Activated CD8-positive, alpha-beta memory T cell treated with anti-CD3 and anti-CD28 coated beads, Interleukin-2, amount 50 U/mL, for 4 hours (primary cell): ENCODE measurements around the gene COPS9.
A peak's percentile ranks its signal among the peaks of the same experiment; 100 is the strongest.

Experiments used
- DNase-seq: peaks from one replicate; pipeline ENCODE4 v3.0.0-alpha.2; 2020

COPS9 gene

DNA sequence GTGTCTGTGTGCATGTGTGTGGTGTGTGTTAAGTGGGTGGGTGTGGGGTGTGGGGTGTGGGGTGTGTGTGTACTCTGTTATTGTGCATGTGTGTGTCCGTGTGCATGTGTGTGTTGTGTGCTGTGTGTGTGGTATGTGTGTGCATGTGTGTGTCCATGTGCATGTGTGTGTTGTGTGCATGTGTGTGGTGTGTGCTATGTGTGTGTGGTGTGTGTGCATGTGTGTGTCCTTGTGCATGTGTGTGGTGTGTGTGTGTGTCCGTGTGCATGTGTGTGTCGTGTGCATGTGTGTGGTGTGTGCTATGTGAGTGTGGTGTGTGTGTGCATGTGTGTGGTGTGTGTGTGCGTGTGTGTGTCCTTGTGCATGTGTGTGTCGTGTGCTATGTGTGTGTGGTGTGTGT, 11.3 kb upstream of the COPS9 start:
- DNase-seq, result no peak

DNA sequence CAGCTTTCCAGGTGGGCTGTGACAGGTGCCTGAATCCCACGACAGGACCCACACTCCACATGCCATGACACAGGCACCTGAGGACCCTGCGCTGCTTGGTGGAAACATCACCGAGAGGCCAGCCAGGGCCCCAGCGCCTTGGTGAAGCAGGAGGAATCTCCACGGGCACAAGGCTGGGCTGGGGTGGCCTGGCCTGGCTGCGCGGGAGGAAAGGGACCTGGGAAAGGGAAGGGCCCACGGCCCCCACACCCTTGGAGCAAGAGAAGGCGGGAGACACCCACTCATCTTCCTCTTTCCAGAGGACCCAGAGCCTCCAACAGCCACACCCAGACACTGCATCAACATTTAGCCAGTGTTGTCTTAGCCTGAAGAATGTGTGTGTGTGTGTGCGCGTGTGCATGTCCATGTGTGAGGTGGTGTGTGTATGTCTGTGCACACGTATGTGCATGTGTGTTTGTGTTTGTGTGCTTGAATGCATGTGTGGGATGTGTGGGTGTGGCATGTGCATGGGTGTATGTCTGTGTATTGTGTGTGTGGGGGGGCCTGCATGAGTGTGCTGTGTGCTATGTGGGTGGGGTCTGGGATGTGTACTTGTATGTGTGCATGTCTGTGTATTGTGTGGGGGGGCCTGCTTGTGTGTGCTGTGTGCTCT, 10.6 kb upstream of the COPS9 start:
- no peak for DNase-seq

DNA sequence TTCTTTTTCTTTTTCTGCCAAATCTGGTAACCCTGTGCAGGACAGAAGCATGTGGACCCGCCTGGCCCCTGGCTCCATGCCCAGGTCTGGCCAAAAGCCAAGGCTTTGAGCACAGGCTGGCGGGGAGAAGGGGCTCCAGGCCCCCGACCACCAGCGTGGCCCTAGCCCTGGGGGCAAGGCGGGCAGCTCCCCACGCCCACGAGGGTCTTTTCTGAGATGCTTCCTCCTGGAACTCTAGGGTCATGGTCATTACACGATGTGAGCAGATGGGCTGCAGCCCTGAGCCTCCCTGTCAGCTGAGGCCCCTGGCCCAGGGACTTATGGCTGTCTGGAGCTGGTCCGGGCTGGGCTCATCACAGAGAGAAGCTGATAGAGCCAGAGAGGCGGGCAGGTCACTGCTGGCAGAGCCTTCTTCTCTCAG, 10.0 kb upstream of the COPS9 start:
- no peak for DNase-seq

DNA sequence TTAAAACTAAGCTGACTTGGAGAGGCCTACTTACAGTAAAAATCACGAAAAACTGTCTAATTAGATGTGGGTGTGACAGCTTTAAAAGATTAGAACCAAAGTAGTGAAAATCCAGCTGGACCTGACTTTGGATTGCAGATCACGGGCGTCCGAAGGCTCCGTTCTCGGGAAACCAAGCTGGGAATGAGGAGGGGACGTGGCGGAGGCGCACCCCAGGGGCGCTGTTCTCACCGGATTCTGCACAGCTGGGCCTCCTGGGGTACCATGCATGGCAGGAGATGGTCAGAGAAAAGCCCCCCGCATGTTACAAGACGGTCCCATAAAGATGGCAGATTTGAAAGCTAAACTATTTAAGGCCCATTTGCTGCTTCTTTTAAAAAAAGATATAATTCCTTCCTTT, 9.4 kb upstream of the COPS9 start:
- DNase-seq, result no peak

DNA sequence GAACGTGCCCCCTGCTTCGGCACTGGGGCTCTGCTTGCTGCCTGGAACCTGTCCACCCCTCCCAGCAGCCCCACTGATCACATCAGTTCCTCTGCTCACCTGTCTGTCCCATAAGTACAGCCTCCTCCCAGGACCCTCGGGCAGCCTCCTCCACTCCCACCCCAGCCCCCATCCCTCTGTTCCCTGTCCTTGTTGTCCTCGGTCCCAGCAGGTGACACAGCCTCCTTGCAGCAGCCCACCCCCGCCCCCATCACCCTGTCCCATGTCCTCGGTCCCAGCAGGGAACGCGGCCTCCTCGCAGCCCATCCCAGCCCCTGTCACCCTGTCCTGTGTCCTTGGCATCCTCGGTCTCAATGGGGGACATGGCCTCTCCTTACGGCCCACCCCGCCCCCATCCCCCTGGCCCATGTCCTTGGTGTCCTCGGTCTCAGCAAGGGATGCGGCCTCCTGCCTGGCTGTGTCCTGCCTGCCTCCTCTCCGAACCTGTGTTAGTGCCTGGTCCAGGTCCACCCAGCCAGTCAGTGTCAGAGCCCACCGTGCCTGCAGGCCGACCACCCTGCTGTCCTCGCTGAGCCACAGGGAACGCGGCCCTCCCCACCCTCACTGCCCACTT, 8.7 kb upstream of the COPS9 start:
- no peak for DNase-seq

DNA sequence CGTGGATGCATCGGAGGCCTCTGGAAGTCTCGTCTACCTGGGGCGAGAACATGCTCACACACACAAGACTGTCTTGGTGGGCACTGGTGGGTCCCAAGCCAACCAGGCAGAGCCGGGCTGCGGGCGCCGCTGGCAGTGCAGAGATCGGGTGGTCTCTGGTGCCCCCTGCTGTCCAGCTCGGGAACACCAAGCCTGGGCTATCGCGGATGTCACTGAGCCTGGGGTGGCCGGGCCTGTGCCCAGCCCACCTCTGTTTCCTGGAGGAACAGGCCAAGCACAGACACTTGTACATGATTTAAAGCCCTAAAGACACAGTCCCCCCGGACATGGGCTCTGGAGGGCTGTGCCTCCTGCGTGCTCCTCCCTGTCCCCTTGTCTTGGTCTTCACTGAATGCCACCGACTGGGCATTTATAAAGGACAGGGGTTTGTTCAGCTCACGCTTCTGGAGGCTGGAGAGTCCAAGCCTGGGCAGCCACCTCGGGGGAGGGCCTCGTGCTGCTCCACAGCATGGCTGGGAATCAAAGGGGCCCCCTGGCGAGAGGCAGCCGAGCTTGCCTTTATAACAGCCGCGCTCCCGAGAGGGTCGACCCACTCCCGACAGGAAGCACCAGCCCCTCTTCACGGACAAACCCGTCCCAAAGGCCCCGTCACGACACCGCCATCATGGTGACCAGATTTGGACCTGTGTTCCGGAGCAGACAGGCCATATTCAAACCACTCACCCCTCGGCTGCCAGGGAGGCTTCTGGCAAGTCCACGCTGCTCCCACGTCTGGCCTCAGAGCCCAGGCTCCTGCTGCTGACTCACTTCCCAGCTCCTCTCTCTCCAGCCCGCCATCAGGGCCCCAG, 7.9 kb upstream of the COPS9 start:
- peak; percentile 85 for DNase-seq

DNA sequence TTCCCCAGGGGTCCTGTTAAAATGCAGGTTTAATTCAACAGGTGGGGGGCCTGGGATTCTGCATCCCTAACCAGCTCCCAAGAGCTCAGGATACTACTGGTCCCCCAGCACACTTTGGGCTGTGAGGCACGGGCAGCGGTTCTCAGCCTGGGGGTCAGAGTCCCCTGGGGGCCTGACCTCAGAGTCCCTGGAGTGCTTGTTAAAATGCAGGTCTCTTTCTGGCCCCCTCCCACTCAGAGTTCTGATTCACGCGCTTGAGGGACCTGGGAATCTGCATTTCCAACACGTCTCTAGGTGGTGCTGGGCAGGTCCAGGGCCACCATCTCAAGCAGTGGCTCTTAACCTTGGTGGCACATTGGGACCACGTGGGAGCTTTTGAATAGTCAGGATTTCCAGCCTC, 7.2 kb upstream of the COPS9 start:
- no peak for DNase-seq

DNA sequence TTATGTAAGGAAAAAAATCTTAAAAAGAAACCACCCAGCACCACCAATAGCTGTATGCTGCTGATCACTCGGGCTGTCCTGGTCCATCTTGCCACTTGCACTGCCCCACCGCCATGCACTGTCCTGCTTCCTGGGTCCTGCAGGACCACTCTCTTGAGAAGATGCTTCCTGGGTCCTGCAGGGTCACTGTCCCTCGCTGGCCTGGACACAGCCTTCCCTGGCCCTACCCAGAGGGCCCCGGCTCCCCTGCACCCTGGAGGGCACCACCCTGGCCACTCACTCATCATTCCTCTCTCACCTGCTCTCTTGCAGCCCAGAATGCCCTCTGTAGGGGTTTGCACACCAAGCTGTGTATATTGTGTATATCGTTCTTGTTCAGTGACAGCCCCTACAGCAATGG, 6.8 kb upstream of the COPS9 start:
- no peak for DNase-seq

DNA sequence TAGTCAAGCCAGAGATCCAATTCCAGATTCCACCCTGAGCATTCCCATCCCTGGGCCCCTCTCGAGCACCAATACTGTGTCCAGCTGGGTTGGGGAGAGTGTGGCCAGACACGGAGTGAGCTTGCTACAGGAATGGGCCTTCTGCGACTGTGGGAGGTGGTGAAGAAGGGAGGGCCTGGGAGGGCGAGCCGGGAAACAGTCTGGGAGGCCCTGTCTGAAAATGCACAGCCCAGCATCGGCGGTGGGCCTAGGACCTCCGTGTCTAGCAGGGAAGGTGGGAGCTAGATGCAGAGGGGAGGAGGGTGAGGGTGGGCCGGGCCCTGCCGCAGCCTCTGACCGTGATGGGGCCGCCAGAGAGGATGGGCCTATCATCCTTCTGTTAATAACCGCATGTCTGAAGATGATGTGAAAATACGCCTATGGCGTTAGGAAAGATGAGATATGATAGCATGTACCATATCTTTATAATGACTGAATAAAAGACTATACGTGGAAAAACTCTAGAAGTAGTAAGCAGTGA, 6.2 kb upstream of the COPS9 start:
- no peak for DNase-seq

DNA sequence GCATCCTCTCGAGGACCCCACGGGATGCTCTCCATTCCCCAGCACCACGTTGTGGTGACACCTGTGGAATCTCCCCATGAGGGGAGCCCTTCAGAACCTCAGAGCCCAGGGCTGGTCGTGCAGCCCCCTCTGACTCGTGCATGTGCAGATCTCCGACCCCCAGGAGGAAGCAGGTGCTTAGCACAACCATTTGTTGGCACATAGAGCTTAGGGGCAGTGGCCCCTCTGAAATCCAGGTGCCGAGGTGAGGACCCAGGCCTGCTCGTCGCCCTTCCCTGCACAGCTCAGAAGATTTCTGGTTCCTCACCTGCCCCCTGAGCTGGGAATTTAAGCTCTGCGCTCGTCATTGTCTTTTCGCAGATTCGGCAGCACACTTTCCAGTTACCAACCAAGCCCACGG, 5.6 kb upstream of the COPS9 start:
- DNase-seq, result no peak

DNA sequence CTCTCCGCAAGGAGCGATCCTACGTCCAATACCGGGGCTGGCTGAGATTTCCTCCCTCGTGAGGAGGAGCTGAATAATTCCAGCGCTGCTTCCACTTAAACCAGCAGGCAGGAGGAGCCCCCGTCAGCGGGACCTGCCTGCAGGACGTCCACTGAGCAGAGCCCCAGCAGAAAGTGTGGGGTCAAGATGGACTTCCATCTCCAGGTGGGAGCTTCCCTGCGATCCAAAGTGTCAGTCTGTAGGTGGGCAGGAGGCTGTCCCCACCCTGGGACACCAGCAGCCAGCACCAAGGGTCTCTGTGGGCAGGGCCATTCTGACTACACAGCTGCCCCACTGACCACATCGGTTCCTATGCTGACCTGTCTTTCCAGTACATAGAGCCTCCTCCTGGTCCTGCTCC, 4.8 kb upstream of the COPS9 start:
- no peak for DNase-seq

DNA sequence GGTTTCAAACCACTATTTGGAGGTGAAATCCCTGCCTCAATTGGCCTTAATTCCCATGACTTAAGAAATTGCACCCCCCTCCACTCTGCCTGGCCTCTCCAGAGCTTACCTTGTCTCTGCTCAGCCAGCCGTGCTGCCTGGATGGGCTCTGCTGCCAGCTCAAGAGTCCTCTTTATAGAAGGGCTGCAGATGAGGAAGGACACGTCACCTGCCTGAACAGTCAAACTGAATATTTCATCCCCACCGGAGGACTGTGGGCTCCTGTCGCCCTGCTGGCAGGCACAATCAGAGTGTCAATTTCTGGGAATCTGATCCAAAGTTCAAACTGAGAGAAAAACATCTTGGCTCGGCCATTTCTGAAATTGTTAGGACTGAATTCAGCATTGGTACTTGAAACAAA, 4.4 kb upstream of the COPS9 start, which contains the start of gene OTOS:
OTOS (minus strand) TSS at position 148 of the 400 bp plus-strand sequence. CDS start 332 bp downstream, outside the sequence.
- no peak for DNase-seq

DNA sequence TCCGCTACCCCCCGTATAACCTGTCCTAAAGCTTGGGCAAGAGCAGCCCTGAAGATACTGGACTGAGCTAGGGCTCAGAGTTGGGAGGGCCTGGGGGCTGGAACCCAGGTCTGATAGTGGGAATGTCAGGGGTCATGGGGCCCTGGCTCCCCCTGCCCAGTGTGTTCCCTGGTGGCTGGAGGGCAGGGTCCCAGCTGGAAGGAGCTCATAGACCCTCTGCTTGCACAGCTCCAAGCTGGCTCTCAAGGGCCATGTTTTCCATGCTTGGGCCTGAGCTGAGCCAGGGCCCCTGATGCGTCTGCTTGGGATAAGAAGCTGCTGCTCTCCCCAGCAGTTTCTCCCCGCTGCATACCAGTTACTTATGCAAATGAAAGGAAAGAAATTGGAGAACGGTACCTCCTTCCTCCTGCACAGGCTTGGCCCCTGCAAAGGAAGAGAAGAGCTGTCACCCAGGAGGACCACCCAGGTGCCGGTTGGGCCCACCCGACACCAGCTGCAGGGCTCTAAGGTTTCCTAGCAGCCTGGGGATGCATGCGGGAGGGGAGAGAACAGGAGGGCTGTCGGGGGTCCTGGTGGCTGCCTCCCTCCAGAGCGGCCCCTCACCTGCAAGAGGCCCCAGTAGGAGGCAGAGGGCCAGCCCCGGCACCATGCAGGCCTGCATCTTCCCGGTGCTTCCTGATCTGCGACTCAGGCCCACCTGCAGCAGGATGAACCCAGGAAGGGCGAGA, 3.7 kb upstream of the COPS9 start:
- DNase-seq, result no peak

DNA sequence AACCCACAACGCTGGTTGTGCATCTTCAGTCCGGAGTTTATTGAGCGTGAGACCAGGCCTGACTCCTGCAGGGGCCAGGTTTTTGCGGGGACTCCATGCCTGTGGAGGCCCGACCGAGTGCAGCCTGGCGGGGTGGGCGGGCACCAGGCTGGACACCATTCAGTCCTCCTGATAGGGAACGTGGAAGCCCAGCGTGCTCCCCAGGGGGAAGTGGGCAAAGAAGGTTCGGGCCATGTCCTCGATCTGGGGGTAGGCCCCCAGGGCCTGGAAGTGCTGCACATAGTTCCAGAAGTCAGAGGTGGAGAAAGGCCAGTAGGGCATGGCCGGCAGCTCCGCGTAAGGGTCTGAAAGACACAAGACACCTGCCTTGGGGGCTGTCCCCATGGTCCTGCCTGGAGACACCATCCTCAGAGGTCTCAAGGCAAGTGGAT, 2.9 kb upstream of the COPS9 start:
- no peak for DNase-seq

DNA sequence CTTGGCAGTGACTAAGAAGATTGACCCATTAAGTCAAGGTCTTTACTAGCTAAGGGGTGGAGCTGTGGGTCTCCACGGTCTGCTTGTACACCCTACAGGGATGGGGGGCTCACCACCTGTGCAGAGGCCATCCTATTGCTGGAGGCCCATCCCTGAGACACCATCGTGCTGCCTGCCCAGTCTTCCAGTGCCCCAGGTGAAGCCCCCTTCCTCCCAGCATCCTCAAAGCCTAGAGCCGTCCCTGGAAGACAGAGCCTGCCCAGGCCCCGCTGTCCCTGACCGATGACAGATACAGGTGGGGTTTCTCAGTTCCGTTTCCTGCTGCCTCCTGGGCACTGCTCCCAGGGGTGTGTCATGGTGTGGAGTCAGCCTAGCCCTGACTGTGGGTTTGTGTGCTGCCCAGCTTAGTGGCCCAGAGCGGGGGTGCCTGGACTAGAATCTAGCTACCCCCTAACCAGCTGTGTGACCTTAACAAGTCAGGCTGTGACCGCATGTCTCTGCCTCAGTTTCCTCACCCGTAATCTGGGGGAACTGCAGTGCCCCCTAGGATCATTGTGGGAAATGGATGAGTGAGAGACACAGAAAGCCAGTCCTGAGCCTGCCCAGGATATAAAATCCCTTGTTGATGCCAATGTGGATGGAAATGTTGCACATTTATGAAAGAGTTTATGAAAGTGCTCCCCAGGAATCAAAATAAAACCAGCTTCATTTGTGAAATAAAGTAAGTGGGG, 2.3 kb upstream of the COPS9 start:
- no peak for DNase-seq

DNA sequence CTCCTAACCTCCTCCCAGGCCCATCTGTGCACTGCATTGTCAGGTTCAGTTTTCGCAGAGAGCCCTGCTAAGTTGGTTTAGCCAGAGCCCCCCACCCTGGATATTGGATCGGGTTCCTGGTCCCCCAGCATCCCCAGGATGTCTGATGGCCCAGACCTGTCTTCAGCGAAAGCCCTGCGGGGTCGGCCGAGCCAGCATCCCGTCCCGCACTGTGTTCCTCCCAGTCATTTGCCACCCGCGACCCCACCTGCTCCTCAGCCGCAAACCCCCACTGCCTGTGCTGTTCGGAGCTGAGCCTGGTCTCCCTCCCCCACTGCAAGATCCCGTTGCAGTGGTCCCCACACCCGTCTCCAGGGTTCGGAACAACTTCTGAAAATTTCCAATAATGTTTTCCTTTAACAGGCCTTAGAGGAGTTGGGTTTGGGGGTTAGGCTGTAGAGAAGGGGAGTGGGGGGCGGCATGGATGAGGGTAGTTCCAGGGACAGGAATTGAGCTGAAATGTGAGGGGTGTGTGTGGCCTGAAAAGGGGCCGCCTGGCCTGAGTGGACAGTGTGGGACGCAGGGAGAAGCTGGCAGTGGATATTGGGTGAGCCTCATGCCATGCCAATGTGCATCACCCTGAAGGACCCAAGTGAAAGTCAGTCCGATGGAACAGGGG, 1.6 kb upstream of the COPS9 start:
- DNase-seq, result no peak

DNA sequence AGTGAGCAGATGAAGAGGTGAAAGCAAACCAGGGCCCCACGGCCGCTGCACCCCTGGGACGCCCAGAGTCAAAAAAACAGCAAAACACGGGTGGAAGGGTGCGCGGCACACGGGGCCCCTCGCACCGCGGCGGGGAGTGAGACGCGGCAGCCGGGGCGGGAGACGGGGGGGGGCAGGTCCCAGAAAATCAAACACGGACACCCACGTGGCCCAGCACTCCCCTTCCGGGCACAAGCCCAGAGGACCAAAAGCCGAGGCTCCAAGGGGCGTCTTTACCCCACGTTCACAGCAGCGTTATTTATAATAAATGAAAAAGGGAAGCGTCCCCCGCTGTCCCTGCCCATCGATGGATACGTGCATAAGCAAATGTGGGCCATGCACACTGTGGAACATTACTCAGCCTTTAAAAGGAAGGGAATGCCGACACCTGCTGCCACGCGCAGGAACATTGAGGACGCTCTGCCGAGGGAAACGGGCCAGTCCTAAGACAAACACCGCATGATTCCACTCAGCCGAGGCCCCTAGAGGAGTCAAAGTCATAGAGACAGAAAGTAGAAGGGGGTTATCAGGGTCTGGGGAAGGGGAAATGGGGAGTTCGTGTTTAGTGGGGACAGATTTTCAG, 677 bp upstream of the COPS9 start:
- DNase-seq, result peak; percentile 35

DNA sequence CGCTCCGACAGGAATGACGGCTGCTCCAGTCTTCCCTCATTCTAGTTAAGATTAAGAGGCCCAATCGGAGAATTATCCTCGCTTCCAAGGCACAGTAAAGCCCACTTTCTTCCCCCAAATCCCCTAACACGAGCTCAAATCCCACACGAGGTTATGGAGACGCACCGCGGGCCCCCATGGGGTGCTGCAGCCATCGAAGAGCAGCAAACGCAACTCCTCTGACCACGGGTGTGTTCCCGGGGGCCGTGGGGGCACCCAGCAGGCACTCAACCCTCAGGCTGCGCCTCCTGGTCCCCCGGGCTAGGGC, 446 bp downstream of the COPS9 start:
- no peak for DNase-seq

DNA sequence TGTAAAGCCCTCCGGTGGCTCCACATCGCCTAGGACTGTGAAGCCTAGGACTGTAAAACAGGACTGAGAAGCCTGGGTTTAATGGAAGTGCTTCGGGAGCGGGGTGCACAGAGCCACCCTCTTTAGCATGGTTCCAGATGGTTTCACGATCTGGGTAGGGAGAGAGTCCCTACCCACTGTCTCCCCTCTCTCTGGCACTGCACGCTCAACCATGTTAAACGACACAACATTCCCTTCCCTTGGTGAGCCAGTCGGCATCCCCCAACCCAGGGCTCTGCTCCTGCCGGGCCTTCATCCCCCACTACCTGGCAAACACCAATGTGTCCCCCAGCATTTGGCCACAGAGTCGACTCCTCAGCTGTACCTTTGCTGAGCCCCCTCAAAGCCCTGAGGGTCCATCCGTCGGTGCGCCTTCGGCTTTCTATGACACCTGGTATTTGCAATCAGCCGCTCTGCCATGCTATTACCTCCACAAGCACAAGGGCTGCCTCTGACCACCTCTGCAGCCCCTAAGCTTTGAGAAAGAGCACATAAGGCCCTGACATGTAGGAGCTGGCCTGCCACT, 1.1 kb downstream of the COPS9 start:
- DNase-seq, result no peak

DNA sequence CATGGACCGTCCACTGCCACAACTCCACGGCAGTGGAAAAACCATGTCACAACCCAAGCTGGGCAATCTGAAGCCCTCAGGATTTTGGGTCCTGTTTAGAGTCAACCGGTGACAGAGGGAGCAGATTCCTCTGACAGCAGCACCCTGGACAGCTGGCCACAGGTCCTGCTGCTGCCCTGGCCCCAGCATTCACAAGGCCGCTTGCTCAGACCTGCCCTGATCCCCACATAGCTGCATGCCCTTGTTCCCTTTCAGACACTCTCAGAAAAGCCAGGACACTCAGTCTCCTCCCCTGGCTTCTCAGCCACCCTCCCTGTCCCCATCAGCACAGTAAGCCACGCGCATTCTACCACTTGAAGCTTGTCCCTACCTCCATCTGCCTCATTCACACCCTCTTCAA, 1.6 kb downstream of the COPS9 start:
- DNase-seq, result no peak

DNA sequence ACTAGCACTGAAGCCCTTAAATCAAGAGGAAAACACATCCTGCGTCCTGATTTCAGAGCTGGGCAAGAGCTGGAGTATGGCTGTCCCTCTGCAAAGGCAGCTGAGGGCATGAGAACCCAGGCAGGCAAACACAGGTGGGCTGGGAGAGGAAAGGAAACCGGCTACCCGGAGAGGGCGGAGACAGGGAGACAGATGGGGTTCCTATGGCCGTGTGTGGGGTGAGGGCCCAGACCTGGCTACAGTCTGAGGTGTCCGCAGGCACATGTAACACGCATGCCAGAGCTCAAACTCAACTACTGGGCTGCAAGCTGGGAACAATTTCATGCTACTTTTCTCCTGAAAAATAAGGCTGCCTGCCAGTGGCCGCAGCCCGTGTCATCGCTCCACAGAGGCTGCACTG, 2.7 kb downstream of the COPS9 start:
- no peak for DNase-seq
